Measurements from ENCODE around the gene BAZ2B. TPM values are rescaled to one million over a fixed set of nuclear protein-coding genes. Genes with fewer than 3 reads are reported as not detected.
"Not testable (repeated sequence)": the region's sequence is repeated elsewhere in the genome, so short reads cannot be mapped to it uniquely, and the experiment has no call there.

The BAZ2B gene
- total RNA-seq, 1 donor from 2014 or later, result 35.3 TPM

- ATAC-seq (no peak), DNase-seq (ENCODE audit: missing footprints) (no peak)
- intact Hi-C loops (cut with DNase I), result no loop called here
Observed at GRCh38 chr2:159550231-159550630, 66.1 kb downstream of the BAZ2B start.

DNA sequence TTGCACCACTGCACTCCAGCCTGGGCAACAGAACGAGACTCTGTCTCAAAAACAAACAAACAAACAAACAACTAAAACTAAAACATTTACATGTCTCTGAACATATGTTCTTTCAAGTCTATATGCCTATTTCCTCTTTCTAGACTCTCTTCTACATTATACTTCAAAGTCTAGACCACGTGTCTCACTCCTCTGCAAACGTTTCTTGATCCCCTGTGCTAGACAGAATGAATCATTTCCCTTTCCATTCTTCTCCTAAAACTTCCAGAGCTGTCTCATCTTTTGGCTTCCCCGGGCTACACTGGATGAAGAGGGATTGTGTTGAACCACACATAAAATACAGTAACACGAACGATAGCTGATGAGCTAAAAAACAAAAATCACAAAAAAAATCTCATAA lies 67.1 kb downstream of the BAZ2B start:
- intact Hi-C loops (cut with DNase I), result no loop called here
- ATAC-seq (no peak), DNase-seq (ENCODE audit: missing footprints) (no peak)

DNA sequence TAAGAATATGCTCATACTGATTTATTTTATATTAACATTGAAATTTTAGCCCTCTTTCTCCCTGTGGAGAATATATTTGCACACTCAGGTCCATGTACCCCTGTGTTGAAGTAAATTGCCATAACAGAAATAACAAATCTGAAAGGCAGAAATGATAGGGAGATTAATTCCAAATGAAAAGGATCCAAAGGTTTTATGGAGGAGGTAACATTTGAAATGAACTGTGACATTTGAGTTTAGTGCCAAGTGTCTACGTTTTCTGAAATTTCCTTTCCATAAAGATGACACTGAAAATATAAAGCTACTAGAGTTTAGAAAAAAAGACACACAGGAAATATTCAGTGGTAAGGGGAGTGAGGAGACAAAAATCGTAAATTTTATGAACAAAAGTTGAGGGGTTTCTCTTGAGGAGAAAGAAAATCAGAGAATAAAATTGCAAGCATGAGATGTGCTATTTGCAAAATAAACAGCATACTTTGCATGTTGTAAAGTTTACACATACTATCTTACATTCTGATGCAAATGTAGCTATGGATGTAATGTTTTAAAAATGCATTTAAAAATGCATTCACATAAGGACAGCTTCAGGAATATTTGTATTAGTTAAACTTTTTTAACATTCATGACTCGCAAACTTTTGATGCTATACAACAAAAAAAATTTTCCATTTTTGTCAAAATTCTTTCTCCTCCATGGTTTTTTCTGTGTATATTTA lies 69.5 kb downstream of the BAZ2B start:
- intact Hi-C loops (cut with DNase I), result no loop called here
- DNase-seq (ENCODE audit: missing footprints) (no peak), ATAC-seq (no peak)

DNA sequence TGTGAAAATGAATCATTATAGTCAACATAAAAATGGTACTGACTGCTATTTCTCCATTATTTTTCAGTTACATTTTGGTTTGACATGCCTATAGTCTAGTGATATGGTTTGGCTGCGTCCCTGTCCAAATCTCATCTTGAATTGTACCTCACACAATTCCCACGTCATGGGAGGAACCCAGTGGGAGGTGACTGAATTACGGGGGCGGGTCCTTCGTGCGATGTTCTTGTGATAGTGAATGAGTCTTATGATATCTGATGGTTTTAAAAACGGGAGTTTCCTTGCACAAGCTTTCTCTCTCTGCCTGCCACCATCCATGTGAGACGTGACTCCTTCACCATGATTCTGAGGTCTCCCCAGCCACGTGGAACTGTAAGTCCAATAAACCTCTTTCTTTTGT lies 70.3 kb downstream of the BAZ2B start:
- DNase-seq (ENCODE audit: missing footprints), result no peak
- intact Hi-C loops (cut with DNase I), result no loop called here
- no peak for ATAC-seq

- intact Hi-C loops (cut with DNase I), result no loop called here
- DNase-seq (ENCODE audit: missing footprints) (no peak), ATAC-seq (no peak)
Observed at GRCh38 chr2:159545085-159545484, 71.3 kb downstream of the BAZ2B start.

DNA sequence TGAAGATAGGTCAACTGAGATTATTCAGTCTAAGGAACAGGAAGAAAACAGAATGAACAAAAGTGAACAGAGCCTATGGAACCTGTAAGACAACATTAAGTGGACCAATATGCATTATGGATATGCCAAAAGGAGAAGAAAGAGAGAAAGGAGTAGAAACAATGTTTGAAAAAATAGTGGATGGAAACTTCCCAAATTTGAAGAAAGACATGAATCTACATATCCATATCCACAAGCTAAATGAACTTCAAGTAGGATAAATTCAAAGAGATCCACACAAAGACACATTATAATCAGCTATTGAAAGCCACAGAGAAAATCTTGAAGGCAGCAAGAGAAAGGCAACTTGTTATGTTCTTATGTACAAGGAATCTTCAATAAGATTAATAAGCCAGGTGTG lies 74.2 kb downstream of the BAZ2B start:
- intact Hi-C loops (cut with DNase I), result no loop called here
- no peak for ATAC-seq
- no peak for DNase-seq (ENCODE audit: missing footprints)

GRCh38 chr2:159539701-159540100 lies 76.6 kb downstream of the BAZ2B start:
- intact Hi-C loops (cut with DNase I), result no loop called here
- ATAC-seq (no peak), DNase-seq (ENCODE audit: missing footprints) (no peak)

DNA sequence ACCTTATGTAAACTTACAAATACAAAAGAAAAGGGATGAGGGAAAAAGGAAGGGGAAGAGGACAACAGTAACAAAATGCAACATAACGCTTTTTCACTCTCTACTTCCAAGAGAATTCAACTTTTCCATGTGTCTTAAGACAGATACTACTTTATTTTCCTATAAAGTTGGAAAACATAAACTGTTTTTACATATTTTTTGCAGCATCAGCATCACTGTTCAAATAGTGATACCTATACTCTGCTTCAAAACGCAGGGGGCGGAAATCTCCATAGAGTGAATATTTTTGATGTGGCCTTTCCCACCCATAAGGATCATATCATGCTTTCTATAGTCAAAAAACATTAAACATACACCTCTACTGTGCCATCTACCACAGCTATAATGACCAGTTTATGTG lies 77.5 kb downstream of the BAZ2B start:
- intact Hi-C loops (cut with DNase I), result no loop called here
- ATAC-seq (no peak), DNase-seq (ENCODE audit: missing footprints) (no peak)

- ATAC-seq; DNase-seq (ENCODE audit: missing footprints); intact Hi-C loops (cut with DNase I): not testable (repeated sequence)
Observed at GRCh38 chr2:159535261-159535660, 81.1 kb downstream of the BAZ2B start.

DNA sequence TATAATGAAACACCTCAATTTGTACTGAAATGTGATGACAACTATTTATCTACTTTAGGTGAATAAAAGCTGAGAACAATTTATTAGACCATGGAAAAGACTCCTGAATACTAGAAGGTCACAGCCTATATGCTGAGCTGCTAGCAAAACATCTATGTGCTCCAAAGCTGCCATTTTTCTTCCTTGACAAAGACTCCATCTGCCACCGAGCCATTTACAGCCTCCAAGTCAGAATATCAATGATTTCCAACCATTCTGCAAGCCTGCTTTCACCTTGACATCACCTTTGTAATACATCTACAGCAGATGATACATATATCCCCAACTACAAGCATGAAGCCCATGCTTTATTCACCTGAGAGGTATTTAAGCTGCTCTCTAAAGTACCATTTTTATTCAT lies 84.9 kb downstream of the BAZ2B start:
- DNase-seq (ENCODE audit: missing footprints) (no peak), ATAC-seq (no peak)
- intact Hi-C loops (cut with DNase I), result no loop called here

DNA sequence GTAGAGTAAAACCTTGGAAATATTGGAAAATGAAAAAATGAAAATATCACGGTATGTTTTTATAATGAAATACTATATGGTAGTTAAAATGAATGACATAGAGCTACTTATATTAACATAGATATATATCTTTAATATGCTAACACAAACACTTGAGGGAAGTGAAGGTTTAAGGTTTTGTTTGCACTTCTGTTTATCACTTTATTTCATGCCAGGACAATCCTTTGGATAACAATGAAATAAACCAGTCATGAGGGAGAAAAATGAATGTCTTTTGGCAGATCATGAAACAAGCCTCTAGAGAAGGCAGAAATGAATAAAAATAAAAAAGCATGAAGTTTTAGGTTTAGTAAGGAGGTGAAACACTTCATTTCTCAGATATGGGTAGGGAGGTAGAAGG lies 89.9 kb downstream of the BAZ2B start:
- DNase-seq (ENCODE audit: missing footprints) (no peak), ATAC-seq (no peak)
- intact Hi-C loops (cut with DNase I), result no loop called here

GRCh38 chr2:159525012-159525411 lies 91.3 kb downstream of the BAZ2B start:
- ATAC-seq (no peak), DNase-seq (ENCODE audit: missing footprints) (no peak)
- intact Hi-C loops (cut with DNase I), result no loop called here

GRCh38 chr2:159521272-159521671 lies 95.1 kb downstream of the BAZ2B start:
- DNase-seq (ENCODE audit: missing footprints) (no peak), ATAC-seq (no peak)
- intact Hi-C loops (cut with DNase I), result no loop called here

DNA sequence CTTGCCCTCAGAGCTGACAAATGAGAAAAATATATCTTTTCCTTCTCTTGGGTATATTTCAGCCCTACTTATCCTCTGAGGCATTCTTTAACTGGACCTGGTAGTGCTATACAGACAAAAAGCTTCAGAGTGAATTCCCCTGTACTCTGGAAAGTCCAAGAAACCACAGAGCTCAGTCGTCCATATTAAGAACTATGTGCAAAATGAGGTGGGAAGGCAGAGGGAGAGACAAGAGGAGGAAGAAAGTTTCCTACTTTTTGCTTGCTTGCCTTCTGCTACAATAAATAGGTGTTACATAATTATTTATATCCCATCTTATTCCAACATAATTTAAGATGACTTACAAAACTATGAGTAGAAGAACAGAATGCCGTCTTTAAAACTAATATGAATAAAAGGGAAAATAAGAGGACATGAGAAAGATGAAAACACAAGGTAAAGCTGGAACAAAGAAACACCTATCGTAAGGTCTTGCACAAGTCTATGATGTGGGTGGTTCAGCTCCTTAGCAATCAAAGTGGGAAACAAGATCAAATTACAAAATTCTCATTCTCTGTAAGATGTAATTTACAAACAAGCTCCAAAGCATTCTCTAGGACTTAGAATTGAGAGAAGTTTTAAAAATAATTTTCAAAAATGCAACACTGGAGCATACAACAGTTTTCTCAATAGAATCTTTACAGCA lies 97.9 kb downstream of the BAZ2B start:
- ATAC-seq, result no peak
- intact Hi-C loops (cut with DNase I), result no loop called here
- DNase-seq (ENCODE audit: missing footprints), result no peak

DNA sequence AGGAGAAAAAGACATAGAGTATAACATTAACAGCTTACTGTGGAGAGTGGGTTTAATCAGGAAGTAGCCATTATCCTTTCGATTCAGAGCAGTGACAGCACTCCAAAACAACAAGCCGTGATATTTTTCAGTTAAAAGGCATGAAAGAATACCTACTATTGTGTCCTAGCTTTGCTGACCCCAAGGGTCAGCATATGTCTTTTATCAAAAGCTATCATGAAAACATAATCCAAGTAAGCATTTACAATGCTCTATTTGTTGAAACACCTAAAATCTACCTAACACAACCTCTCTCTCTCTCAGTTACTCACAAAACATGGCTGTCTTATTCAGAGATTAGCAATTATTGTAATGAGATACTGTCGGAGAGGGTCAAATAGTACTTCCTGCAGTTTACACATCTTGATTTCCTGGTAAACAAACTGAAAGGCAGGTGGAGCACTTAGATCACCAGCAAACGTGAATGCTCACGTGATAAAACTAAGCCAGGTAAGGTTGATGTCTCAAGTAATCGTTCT lies 100.0 kb downstream of the BAZ2B start:
- ATAC-seq (peak; percentile 71), DNase-seq (ENCODE audit: missing footprints) (no peak)
- intact Hi-C loops (cut with DNase I), result no loop called here

DNA sequence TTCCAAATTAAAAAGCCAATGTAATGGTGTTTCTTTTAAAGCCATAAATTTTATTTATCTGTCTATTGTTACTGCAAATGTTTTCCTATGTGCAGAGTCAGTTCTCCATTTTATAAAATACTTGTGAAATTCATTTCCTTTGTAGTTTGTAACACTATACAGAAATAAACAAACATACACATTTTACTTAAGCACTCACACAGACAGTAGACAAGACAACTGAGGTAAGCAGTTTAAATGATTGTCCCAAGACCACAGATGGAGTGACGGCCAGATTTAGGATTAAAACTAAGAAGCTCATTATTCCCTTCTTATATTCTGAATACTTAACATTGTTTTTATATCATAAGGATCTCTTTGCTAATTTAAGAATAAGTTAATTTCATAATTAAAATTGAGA lies 100.9 kb downstream of the BAZ2B start:
- ATAC-seq (no peak), DNase-seq (ENCODE audit: missing footprints) (no peak)
- intact Hi-C loops (cut with DNase I), result no loop called here

GRCh38 chr2:159513745-159514144 lies 102.6 kb downstream of the BAZ2B start:
- ATAC-seq, result no peak
- DNase-seq (ENCODE audit: missing footprints), result no peak
- intact Hi-C loops (cut with DNase I), result no loop called here

DNA sequence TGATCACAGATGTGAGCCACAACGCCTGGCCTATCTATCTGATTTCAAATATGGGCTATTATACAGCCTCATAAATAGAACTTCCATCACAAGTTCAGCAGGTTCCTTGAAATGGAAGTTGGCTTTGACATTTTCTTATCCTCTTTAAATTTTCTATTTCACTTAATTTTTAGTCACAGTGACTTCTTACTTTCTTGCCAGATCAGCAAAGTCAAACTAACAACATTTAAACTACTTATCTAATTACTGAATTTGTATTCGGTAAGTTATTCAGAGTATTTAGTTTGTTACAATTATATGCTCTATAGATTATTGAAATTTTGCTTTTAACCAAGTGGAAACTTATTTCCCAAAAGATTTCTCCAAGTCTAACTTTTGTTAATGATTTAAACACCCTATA lies 108.2 kb downstream of the BAZ2B start:
- intact Hi-C loops (cut with DNase I), result no loop called here
- no peak for ATAC-seq
- DNase-seq (ENCODE audit: missing footprints), result no peak

- ATAC-seq, result no peak
Observed at GRCh38 chr2:159506764-159507440, 109.4 kb downstream of the BAZ2B start.

GRCh38 chr2:159506202-159506601 lies 110.1 kb downstream of the BAZ2B start:
- intact Hi-C loops (cut with DNase I), result no loop called here
- no peak for ATAC-seq
- no peak for DNase-seq (ENCODE audit: missing footprints)

More at GRCh38 chr2:159506764-159507440, 109.4 kb downstream of the BAZ2B start:
- intact Hi-C loops (cut with DNase I), result no loop called here
- DNase-seq (ENCODE audit: missing footprints), result no peak
